NCI-H774 (cell line): ENCODE data around the gene DAP.

Experiments
- DNase-seq: peaks from one replicate; lab custom pipeline; 2025; lab: John Stamatoyannopoulos, UW

DAP gene

DNA sequence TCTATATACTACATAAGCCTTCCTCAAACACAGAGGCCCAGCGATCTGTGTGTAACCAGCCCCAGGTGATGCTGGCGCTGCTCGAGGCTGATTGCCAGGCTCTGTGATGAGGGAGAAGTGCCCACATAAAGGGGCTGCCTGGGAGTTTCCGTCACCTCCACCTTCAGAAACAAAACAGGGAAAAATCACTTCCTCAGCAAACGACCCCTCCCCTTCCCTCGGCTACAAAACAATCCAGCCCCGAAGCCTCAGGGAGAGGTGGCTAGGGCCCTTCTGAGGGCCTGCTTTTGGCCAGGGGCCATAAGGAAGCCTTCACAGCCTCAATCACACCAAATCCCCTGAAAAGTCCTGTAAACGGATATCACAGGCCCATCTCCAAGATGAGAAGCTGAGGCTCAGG, 51.1 kb downstream of the DAP start:
- DNase-seq, result no peak

DNA sequence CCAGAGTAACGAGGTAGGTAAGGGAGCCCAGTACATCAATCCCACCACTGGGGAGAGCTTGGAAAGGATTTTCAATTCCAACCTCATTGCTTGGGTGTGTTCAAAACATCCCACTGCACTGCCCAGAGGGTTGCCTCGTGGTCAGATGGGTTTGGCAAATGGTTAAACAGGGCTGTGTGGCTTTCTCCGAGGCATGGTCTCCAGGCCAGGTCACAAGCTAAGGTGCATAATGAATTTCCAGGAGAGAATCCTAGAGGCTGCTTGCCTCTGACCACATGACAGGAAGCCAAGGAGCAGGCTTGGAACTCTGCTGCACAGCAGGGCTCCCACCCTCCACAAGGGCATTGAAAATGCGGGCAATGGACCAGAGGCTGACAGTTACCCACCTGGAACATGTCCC, 51.6 kb downstream of the DAP start:
- DNase-seq, result no peak

DNA sequence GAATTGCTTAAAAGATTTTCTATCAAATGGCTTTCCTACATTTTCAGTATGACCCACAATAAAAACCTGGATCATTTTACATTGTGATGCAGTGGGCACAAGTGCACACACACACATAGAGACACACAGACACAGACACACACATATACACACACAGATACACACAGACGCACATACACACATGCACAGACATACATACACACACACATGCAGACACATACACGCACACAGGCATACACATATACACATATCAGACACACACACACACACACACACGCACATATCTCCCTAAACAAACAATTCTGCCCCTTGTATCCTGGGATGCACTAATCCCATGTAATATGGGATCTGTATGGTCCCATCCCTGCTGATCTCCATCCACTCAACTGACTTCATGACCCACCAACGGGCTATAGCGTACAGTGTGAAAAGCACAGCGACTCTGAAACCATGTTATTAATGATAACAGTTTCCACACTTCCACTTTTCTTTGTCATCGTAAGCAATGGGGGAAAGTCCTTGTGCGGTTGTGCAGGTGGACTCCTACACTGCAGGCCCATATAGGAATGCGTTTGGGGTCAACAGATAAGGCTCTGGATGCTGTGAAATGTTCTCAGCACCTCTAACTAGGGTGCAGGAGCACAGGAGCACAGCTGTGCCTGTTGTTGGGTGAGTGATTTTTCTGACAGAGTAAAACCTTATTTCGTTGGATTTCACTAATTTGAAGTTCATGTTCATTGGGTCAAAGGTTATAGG, 52.7 kb downstream of the DAP start:
- no peak for DNase-seq

DNA sequence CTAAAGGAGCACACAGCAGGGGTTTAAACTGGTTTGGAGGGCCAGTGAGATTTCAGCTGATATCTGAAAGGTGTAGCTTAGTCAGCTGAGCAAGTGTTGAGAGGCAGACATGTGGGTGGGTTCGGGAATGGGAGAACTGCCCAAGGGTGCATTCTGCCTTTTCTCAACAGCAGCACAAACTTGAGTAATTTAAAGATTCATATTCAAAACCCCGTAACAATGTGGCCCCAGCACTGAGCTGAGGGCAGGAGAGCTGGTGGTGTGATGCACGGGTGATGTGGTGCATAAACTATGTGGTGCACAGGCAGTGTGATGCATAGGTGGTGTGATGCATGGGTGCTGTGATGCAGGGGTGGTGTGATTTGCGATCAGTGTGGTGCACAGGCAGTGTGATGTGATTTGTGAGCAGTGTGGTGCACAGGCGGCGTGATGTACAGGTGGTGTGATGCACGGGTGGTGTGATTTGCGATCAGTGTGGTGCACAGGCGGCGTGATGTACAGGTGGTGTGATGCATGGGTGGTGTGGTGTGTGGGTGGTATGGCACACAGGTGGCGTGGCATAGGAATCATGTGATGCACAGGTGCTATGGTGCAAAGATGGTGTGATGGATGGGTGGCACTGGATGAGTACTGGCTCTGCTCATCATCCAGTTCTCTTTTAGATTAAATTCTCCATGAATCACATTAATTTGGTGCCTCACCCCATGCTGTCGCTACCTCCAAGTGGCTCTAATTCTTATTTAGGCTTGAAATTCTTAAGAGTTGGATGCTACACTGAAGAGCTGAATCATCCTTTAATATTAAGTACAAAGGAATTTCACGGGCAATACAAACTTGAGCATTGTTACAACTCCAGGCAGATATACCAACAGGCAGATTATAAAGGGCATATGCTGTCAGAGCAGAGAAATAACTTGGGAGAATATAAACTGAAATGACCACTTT, 53.6 kb downstream of the DAP start:
- DNase-seq, result no peak

DNA sequence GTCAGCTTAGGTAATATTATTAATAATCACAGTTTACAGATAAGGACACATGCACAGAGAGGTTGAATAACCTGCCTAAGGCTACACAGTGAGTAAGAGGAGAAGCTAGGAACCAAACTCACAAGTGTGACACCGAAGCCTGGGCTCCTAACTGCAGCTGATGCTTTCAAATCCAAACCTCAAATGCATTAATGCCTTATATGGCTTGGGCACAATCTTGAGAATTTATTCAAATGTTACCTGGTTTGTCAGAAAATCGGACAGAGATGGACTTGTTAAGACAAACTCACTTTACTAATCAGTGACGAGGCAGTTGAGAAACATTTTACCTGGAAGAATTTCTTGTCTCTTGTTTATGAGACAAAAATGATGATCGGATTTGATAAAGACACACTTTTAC, 54.7 kb downstream of the DAP start:
- DNase-seq, result no peak

DNA sequence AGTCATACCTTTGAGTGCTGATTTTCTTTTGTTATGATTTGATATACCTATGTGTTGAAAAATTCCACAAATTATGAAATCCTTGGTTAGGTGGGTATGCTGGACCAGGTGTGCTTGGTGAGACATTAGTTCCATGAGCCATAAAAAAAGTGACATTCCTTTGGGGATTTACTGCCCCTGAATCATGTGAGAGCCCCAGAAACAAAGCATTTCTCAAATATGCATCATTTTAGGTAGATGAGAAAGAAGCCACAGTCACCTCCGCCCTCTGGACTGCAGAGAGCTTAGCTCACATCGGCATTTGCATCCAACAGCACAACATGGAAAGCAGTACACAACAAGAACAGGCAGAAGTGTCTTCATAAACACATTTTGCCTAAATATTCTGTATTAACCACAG, 55.3 kb downstream of the DAP start:
- DNase-seq, result no peak

DNA sequence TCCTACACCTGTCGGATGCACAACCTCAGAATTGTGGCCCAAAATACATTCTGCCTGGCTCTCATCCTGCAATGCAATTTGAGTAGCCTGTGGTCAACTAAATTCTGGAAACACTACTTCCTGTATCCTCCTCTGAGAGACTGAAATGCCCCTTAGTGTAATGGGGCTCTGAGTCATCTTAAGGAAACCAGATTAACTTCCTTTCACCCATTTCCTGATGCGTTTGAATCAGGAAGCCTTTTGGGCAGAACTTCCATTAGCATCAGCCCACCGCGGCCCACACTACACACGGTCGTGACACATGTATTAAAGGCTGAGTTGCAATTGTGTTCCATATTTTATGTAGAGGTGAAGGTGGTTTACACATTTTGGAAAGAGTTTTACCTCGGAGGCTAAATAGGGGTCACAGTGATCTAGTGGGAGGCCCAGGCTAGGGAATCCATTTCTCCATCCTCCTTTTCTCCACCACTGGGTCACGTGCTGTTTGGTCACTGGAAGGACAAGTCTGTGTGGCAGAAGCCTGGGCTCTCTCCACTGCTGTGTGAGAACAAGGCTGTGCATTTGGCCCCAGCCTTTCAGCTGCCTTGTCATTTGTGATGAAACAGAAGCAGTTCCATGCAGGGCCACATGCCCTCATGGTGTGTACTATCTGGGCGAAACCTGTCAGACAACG, 55.9 kb downstream of the DAP start:
- no peak for DNase-seq

DNA sequence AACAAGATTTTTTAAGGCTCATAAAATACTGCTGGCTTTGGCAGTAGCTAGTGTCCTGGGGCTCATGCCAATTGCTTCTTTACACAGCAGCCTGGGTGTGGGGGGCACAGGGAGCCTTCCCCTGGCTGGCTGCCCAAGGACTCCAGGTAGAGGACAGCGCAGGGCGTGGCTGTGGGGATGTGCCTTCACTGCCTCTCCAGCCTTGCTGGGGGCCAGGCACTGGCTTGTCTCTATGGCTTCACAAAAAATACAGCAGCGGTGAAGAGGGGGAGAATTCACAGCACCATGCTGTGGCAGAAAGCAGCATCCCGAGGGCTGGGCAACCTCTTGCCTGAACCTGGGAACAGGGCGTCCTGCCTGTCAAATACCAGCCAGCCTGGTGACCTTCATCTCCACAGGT, 57.4 kb downstream of the DAP start:
- DNase-seq, result no peak

DNA sequence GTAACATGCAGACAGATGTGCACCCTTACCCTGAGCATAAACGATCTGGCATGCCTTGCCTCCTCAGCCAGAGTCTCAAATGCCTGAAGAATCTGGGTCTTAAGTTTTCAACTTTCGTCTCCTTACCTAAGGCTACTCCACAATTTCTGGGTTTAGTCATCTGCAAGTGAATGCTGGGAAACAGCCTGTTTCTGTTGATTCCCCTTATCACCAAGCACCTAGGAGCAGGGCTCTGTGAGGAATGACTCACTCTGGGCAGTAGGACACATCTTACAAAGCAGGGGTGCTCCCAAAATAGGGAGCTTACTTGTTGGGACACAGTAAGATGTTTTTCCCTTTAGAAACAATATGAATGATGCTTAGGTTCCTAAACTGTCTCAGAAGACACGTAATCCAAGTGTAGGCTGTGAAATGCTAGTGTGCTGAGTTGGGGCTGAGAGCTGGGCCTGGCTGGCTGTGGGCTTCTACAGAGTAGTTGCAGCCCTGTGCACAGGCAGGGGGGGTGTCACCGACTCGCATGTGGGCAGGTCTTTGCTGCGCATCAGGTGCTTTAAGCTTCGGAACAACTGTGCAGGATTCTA, 58.0 kb downstream of the DAP start:
- no peak for DNase-seq

DNA sequence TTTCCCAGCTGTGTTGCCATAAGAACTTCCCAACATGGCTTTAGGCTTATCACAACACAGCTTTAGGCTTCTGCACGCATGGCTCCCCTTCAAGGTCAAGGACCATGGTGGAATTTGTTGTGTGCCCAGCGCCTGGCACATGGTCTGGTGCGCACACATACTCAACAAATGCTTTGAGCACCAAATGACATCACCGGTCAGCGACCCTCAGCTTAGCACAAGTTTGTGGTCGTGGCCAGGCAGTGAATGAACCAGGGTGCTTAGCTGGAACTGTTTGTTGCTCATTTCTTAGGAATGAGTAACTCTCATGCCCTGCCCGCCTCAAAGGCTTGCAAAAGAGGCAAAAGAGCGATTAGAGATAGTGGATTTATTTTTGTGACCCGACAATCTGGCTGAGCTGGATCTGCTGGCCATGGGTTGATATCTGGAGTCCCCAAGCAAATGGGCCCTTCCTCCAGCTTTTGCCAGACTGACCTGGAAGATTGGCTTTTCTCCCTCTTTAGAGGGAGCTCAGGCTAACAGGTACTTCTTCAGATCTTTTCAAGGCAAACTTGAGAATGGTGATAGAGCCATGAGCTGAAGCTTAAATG, 58.9 kb downstream of the DAP start:
- DNase-seq, result no peak

DNA sequence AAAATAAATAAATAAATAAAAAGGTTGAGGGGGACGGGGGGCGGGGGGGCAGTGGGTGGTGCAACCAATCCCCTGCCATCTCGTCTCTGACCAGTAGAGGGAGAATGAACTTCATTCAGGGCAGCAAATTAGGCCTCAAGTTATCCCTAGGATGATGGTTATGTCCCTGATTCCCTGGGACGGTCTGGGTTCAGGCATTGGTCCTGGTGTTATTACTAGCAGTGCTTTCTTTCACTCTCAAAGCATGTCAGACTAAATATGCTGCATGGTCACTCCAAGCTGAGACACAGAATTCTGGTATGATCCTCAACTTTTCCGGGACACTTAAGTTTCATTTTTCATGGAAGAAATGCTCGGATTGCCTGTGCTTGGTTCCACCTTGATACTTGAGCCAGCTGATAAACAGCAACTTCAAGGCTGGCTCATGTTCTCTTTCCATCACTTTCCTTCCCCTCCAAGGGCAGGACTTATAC, 59.4 kb downstream of the DAP start:
- DNase-seq, result peak; percentile 13

DNA sequence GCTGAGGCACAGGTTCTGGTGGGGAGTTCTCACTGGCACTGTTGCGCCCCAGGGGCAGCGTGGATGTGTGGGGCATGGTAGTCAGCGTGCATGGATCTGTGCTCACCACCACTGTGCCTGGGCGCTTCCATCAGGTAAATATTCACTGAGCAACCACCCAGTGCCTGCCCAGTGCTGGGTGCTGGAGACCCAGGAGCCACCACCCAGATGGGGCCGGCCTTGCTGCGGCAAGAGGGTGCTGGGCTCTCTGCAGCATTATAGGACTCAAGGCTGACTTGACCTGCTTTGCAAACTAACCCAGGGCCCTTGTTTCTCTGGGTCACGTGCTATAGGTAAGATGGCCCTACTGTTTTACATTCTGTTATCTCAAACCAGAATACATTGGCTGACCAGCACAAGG, 60.5 kb downstream of the DAP start:
- no peak for DNase-seq

DNA sequence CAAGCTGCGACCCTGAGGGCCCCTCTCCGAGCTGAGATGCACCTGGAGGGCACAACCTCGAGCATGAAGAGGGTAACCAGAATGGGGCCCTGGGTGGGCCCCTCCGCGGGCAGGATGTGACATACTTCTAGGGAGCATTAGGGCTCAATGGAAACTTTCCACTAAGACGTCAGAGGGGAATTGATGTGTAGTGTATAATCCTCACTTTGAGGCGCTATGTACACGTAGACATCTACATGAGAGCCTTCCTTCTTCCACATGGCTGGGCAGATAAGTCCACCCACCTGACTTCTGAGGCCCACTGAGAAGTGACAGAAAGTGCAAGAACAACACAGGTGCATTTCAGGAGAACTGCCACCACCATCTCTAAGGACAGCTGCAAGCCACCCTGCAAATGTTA, 61.0 kb downstream of the DAP start:
- DNase-seq, result no peak

DNA sequence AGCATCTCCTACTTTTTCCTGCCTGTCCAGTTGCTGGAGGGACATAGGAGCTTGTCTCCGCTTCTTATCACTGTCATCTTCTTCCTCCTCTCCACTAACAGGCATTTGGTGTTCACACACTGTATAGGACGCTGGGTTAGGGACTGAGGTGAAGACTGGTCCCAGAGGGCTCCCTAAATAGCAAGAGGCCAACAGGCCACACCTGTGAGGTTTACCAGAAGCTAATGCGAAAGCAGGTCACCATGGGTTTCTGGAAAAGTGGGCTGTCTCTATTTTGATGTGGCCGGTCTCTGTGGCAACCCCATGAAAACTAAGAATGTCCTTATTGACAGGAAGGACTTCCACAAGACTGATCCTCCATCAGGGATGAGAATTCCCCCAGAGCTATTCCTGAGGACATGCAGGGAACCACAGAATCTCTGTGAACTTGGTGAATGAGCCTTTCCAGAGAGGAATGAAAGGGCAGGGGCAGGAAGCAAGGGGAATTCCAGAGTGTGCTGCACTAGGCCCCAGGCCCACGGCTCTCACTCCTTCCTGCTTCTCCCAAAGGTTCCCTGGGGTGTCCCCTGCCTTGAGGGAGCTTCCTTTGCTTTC, 61.7 kb downstream of the DAP start:
- DNase-seq, result no peak

DNA sequence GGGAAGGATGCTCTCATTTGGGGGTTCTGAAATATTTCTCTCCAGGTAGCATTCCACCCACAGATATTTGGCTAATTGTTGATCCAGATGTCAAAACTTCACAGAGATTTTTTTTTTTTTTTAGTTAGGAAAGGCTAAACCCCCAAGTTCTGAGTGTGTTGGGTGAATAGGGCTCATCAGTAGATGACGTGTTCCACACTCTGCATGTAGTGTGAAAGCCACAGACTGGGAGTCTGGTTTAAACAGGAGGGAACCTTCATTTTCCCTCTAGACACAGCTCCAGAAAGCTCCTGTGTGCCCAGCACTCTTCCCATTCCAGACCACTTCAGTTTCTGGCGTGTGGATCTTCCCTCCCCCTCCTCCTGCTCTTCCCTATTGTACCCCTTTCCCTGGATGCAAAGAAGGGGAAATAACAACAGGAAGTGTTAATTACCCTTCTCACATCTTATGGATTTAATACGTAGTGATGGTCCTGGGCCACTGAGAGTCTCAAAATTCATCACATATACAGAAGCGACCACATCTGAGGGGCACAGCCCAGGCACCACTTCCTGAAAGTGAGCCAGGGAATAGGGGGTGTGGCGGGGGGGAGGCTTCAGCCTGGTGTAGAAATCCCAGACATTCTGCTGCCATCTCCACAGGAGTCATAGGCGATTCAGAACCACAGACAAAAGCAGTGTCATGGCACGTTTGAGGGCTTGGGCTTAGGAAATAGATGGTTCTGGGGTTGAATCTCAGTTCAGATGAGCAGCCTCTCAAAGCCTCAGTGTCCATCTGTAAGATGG, 65.1 kb downstream of the DAP start:
- DNase-seq, result no peak

DNA sequence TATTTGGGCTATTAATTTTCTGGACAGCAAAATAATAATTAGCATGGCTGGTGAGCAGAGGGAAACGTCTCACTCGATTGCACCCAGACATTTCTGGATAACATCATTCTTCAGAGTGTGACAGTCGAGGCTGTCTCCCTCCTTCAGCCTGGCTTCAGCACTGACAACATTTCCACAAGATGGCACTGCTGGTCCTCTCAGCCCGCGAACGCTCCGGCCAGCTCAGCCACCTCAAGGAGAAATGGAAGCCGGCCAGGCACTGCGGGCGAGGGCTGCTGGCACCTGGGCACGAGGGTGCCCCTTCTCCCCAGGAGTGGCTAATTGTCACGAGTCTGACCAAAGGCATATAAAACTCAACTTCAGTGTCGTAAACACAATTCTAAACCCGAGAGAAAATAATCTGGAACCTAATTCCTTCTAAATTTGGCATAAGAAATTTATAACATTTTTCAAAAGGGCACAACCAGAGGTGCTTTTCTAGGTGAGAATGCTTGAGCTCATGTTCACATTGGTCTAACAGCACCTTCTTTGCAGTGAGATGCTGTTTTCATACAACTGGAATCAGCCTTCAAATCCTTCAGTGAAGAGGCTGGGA, 65.9 kb downstream of the DAP start:
- peak; percentile 62 for DNase-seq

DNA sequence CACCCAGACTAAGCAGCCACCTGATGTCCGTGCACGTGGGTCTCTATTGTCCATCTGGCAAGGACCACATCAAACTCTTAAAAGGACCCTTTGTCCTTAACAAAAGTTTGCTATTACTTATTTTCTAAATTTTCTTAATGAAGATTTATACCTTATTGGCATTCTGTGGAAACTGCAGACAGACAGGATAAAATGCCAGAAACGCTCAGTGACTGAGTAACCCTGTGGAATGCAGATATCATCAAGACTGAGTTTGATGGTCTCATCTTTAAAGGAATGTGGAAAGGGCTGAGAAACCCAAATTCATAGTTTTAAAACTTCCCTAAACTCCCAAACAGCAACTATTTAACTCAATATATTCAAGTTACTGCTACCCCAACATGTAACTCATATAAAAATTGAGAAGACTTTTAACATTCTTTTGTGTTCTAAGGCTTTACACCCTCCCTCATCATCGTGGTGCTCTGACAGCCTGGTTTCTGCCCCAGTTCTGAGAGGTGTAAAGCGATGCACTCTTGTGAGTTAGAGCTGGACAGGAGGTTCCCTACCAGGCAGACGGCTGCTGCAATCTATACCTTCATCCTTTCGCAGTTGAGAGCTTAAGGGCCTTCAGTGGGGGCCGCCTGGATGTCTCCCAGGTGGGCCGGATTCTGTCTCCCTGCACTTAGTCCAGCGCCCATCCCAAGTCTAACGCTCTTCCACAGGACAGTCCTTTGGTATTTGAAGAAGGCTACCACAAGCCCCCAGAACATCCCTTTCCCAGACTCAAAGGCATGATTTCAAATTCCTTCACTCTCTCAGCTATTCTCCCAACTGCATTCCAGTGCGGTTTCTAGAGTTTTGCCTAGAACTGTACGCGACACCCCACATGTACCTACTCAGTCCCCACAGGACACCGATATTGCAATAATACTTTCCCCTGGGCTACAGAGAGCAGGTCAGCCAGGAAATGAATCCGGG, 68.9 kb downstream of the DAP start:
- no peak for DNase-seq

DNA sequence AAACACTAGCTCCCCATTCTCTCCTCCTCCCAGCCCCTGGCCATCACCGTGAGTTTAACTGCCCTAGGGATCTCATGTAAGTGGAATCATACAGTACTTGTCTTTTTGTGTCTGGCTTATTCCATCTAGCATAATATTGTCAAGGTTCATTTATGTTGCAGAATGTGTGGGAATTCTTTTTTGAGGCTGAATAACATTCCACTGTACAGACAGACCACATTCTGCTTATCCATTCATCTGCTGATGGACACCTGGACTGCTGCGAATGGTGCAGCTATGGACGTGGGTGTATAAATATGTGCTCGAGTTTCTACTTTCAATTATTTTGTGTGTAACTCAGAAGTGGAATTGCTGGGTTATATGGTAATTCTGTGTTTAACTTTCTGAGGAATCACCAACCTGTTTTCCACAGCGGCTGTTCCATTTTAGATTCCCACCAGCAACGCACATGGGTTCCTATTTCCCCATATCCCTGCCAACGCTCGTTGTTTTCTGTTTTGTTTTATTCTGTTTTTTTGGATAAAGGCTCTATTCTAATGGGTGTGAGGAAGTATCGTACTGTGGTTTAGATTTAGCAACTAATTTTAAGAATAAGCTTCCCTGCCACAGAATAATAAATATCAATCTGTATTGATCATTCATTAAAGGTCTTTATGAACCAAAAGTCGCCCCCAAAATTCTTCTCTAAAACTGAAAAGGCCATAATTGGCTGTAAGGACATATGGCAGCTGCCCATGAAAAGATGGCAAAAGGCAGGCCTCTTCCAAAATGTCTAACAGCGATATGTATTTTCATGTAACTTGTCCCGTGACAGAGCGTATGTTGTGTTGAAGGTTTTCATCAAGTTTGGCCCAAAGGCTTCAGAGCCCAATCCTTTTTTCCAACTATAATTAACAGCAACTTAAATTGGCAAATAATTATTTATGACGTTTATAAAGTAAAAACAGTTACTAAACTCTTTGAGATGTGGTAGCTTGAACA, 70.3 kb downstream of the DAP start:
- no peak for DNase-seq
